ENCODE measurements around the gene TPK1.
"Not testable (repeated sequence)": the region's sequence is repeated elsewhere in the genome, so short reads cannot be mapped to it uniquely, and the experiment has no call there.

Gene TPK1

GRCh38 chr7:144775749-144776148 is 60.1 kb downstream of the TPK1 start:
- DNase-seq: no peak

GRCh38 chr7:144771927-144772326 is 63.9 kb downstream of the TPK1 start:
- no peak for DNase-seq

GRCh38 chr7:144771174-144771573 is 64.7 kb downstream of the TPK1 start:
- no peak for DNase-seq

- DNase-seq: no peak
Measured at GRCh38 chr7:144769352-144769751, 66.5 kb downstream of the TPK1 start.

- no peak for DNase-seq
Measured at GRCh38 chr7:144768633-144769032, 67.2 kb downstream of the TPK1 start.

- no peak for DNase-seq
Measured at GRCh38 chr7:144763291-144763690, 72.6 kb downstream of the TPK1 start.

- DNase-seq: no peak
Measured at GRCh38 chr7:144762853-144763252, 73.0 kb downstream of the TPK1 start.

GRCh38 chr7:144761493-144761892 is 74.4 kb downstream of the TPK1 start:
- DNase-seq: no peak

- no peak for DNase-seq
Measured at GRCh38 chr7:144759653-144760052, 76.2 kb downstream of the TPK1 start.

GRCh38 chr7:144747936-144748335 is 87.9 kb downstream of the TPK1 start:
- no peak for DNase-seq

GRCh38 chr7:144738708-144739314 is 97.0 kb downstream of the TPK1 start:
- DNase-seq: peak; percentile 53

- no peak for DNase-seq
Measured at GRCh38 chr7:144738146-144738545, 97.7 kb downstream of the TPK1 start.

- DNase-seq: no peak
Measured at GRCh38 chr7:144736880-144737493, 98.9 kb downstream of the TPK1 start.

GRCh38 chr7:144735505-144736276 is 100.2 kb downstream of the TPK1 start:
- no peak for DNase-seq

GRCh38 chr7:144731661-144732351 is 104.0 kb downstream of the TPK1 start:
- DNase-seq: no peak

- no peak for DNase-seq
Measured at GRCh38 chr7:144730224-144730623, 105.6 kb downstream of the TPK1 start.

GRCh38 chr7:144729226-144729625 is 106.6 kb downstream of the TPK1 start:
- no peak for DNase-seq

- DNase-seq: no peak
Measured at GRCh38 chr7:144728551-144728950, 107.3 kb downstream of the TPK1 start.

GRCh38 chr7:144726840-144727239 is 109.0 kb downstream of the TPK1 start:
- DNase-seq: not testable (repeated sequence)

GRCh38 chr7:144725070-144725469 is 110.8 kb downstream of the TPK1 start:
- no peak for DNase-seq

GRCh38 chr7:144723301-144723700 is 112.6 kb downstream of the TPK1 start:
- DNase-seq: no peak

- DNase-seq: no peak
Measured at GRCh38 chr7:144720710-144721109, 115.1 kb downstream of the TPK1 start.

GRCh38 chr7:144720149-144720548 is 115.7 kb downstream of the TPK1 start:
- DNase-seq: no peak

- no peak for DNase-seq
Measured at GRCh38 chr7:144717720-144718119, 118.1 kb downstream of the TPK1 start.
